Neuronal stem cell (in vitro differentiated cells): ENCODE measurements around the gene SEMA6D.

Experiments used
- DNase-seq: peaks from one replicate; pipeline ENCODE4 v3.0.0-alpha.2; 2013; ENCODE audit warnings: low spot score
- H2AFZ ChIP-seq: one replicate; pipeline ENCODE4 v1.6.1; 2013; ENCODE audit warnings: mild to moderate bottlenecking, low read length, inconsistent platforms
- H2AK5ac ChIP-seq: 2 replicates; pipeline ENCODE4 v1.6.1; 2013; ENCODE audit warnings: low read depth, mild to moderate bottlenecking, inconsistent platforms, low read length, moderate library complexity, mixed read lengths
- H2BK120ac ChIP-seq: 2 replicates; pipeline ENCODE4 v1.6.1; 2013; ENCODE audit warnings: low read depth, mild to moderate bottlenecking, inconsistent platforms, low read length, moderate library complexity, mixed read lengths
- H2BK12ac ChIP-seq: one replicate; pipeline ENCODE4 v1.6.1; 2013; ENCODE audit warnings: low read length, inconsistent platforms
- H2BK15ac ChIP-seq: 2 replicates; pipeline ENCODE4 v1.6.1; 2013; ENCODE audit warnings: mild to moderate bottlenecking, low read length, inconsistent platforms, mixed read lengths
- H2BK5ac ChIP-seq: one replicate; pipeline ENCODE4 v1.6.1; 2013; ENCODE audit warnings: inconsistent platforms, mild to moderate bottlenecking, low read length, moderate library complexity
- H3K14ac ChIP-seq: one replicate; pipeline ENCODE4 v1.6.1; 2013; ENCODE audit warnings: low read length, inconsistent platforms
- H3K18ac ChIP-seq: 2 replicates; pipeline ENCODE4 v1.6.1; 2013; ENCODE audit warnings: low read length, inconsistent platforms
- H3K23ac ChIP-seq: 2 replicates; pipeline ENCODE4 v1.6.1; 2013; ENCODE audit warnings: low read depth, mild to moderate bottlenecking, mixed read lengths, low read length, inconsistent platforms; ENCODE audit not compliant: poor library complexity
- H3K27ac ChIP-seq: replicated peaks from 3 replicates; pipeline ENCODE4 v1.5.1; 2013; ENCODE audit warnings: low read length, inconsistent platforms
- H3K27me3 ChIP-seq, 3 experiments: 2 replicates each; pipeline ENCODE4 v1.6.1; 2013; ENCODE audit warnings: low read length in 3 of 3, mild to moderate bottlenecking in 2 of 3, inconsistent platforms in 1 of 3, low read depth in 1 of 3, mixed read lengths in 1 of 3, moderate library complexity in 1 of 3; ENCODE audit not compliant: control insufficient read depth in 3 of 3, insufficient read depth in 3 of 3
- H3K36me3 ChIP-seq, 2 donors: replicated peaks in 1 of 2; 2 replicates each; pipeline ENCODE4 v1.6.1; 2013; ENCODE audit warnings: low read length in 2 of 2; ENCODE audit not compliant: control insufficient read depth in 2 of 2, insufficient read depth in 2 of 2
- H3K4ac ChIP-seq: 2 replicates; pipeline ENCODE4 v1.6.1; 2013; ENCODE audit warnings: inconsistent platforms, mild to moderate bottlenecking, low read length, moderate library complexity
- H3K4me1 ChIP-seq, 2 donors: 1 replicate in 1 of 2; 2 replicates in 1 of 2; pipeline ENCODE4 v1.6.1; 2013; ENCODE audit warnings: low read length in 2 of 2, low read depth in 1 of 2; ENCODE audit not compliant: control insufficient read depth in 2 of 2, insufficient read depth in 1 of 2
- H3K4me2 ChIP-seq: one replicate; pipeline ENCODE4 v1.6.1; 2013; ENCODE audit warnings: mild to moderate bottlenecking, low read length, inconsistent platforms; ENCODE audit not compliant: insufficient read depth, poor library complexity, severe bottlenecking
- H3K4me3 ChIP-seq, 2 donors: 2 replicates each; pipeline ENCODE4 v1.5.1; 2013; ENCODE audit warnings: low read length in 2 of 2, mild to moderate bottlenecking in 2 of 2, inconsistent platforms in 1 of 2, moderate library complexity in 1 of 2
- H3K79me1 ChIP-seq: one replicate; pipeline ENCODE4 v1.6.1; 2013; ENCODE audit warnings: low read depth, mild to moderate bottlenecking, inconsistent platforms, low read length, moderate library complexity
- H3K9ac ChIP-seq: one replicate; pipeline ENCODE4 v1.6.1; 2013; ENCODE audit warnings: mild to moderate bottlenecking, low read depth, low read length, inconsistent platforms; ENCODE audit not compliant: poor library complexity
- H3K9me3 ChIP-seq, 2 donors: replicated peaks in 1 of 2; 2 replicates each; pipeline versions ENCODE3 to v1.6.1; 2013; ENCODE audit warnings: low read length in 2 of 2, mild to moderate bottlenecking in 2 of 2, inconsistent platforms in 1 of 2, low read depth in 1 of 2, mixed read lengths in 1 of 2, moderate library complexity in 1 of 2; ENCODE audit not compliant: control insufficient read depth in 2 of 2, insufficient read depth in 1 of 2
- H4K8ac ChIP-seq: one replicate; pipeline ENCODE4 v1.6.1; 2013; ENCODE audit warnings: low read depth, mild to moderate bottlenecking, inconsistent platforms, low read length, moderate library complexity
- H4K91ac ChIP-seq: one replicate; pipeline ENCODE4 v1.6.1; 2013; ENCODE audit warnings: low read length, low read depth, mild to moderate bottlenecking, inconsistent platforms; ENCODE audit not compliant: poor library complexity
- WGBS, 2 donors: extraction: QIAGEN DNeasy Blood & Tissue Kit; methylation state at CpG; one replicate each; pipeline ENCODE4 v1.1.7; 2013; ENCODE audit warnings: missing lambda C conversion rate in 2 of 2, mixed read lengths in 1 of 2; ENCODE audit not compliant: insufficient read length in 2 of 2, insufficient replicate concordance in 1 of 2; ENCODE audit errors: extremely low coverage in 2 of 2; 5-methylcytosine and 5-hydroxymethylcytosine counted together

The SEMA6D gene

DNA sequence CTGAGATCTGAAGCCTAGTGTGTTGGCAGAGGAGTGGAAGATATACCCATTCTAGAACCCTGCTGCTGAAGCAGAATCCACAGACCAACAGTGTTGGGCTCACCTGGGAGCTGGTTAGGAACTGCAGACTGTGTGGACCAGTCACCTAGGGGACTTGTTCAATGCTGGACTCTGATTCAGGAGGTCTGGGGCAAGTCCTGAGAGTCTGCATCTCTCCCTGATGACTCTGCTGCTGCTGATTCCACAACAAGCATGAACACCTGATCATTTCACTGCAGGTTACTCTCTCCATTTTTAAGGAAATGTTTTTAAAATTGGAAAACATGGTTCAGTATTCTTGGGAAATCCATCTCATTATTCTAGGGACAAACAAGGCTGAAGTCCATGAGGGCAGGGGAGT, 84.9 kb downstream of the SEMA6D start:
- Histone ChIP-seq H3K23ac (no peak overlapping the region), H3K9ac (no peak overlapping the region), H3K79me1 (no peaks in the 10 kb centered on the region), H3K4me1 (no peaks in the 10 kb centered on the region), H3K4me3 (no peak overlapping the region), H2BK15ac (no peak overlapping the region), H3K14ac (no peak overlapping the region), H3K18ac (no peak overlapping the region), H3K4ac (no peak overlapping the region), H3K4me2 (no peak overlapping the region), H4K91ac (no peak overlapping the region), H3K36me3 (no peaks in the 10 kb centered on the region), H2BK5ac (no peak overlapping the region), H2AK5ac (no peak overlapping the region), H2AFZ (no peak overlapping the region), H2BK12ac (no peak overlapping the region), H4K8ac (no peak overlapping the region), H3K27me3 (no peaks in the 10 kb centered on the region), H3K27ac (no peak overlapping the region), H2BK120ac (no peak overlapping the region), H3K9me3 (no peaks in the 10 kb centered on the region)
- no peak for DNase-seq

GRCh38 chr15:47803767-47804166, 86.5 kb downstream of the SEMA6D start:
- Histone ChIP-seq H2AK5ac (no peak overlapping the region), H3K14ac (no peak overlapping the region), H4K8ac (no peak overlapping the region), H2BK5ac (no peak overlapping the region), H3K9me3 (no peaks in the 10 kb centered on the region), H4K91ac (no peak overlapping the region), H3K9ac (no peak overlapping the region), H3K4me3 (no peak overlapping the region), H3K4me1 (no peaks in the 10 kb centered on the region), H3K27me3 (no peaks in the 10 kb centered on the region), H3K18ac (no peak overlapping the region), H3K4me2 (no peak overlapping the region), H3K23ac (no peak overlapping the region), H2BK120ac (no peak overlapping the region), H3K4ac (no peak overlapping the region), H3K36me3 (no peaks in the 10 kb centered on the region), H2AFZ (no peak overlapping the region), H3K27ac (no peak overlapping the region), H3K79me1 (no peaks in the 10 kb centered on the region), H2BK12ac (no peak overlapping the region), H2BK15ac (no peak overlapping the region)
- WGBS, 2 donors = no CpG with 5 or more reads among the region's 2 CpGs
- no peak for DNase-seq

- Histone ChIP-seq H3K79me1 (no peaks in the 10 kb centered on the region), H3K4me1 (no peaks in the 10 kb centered on the region), H3K9me3 (no peaks in the 10 kb centered on the region), H3K4ac (no peak overlapping the region), H3K4me2 (no peak overlapping the region), H4K8ac (no peak overlapping the region), H2BK15ac (no peak overlapping the region), H3K27me3 (no peaks in the 10 kb centered on the region), H3K23ac (no peak overlapping the region), H3K18ac (no peak overlapping the region), H2AFZ (no peak overlapping the region), H2AK5ac (no peak overlapping the region), H4K91ac (no peak overlapping the region), H3K36me3 (no peaks in the 10 kb centered on the region), H2BK5ac (no peak overlapping the region), H3K4me3 (no peak overlapping the region), H3K14ac (no peak overlapping the region), H3K27ac (no peak overlapping the region), H3K9ac (no peak overlapping the region), H2BK12ac (no peak overlapping the region), H2BK120ac (no peak overlapping the region)
- no peak for DNase-seq
- WGBS, 2 donors = no CpG with 5 or more reads among the region's 6 CpGs
Measured at GRCh38 chr15:47804733-47805132, 87.4 kb downstream of the SEMA6D start.

DNA sequence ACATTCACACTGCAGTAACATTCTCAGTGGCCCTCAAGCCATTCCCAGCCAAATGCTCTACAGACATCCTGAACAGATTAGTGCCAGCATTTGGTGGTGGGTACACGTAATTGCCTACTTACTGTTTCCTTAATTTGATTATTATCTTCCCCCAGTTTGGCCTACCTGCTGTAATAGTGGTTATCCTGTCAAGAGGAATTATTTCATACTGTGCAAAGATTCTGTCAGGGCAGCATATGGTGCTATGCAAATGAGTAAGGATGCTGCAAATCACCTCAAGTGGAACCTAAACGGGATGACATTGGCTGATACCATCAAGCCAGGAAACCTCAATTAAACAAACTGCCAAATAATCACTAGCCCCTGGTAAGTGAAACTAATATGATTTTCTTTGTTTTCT, 88.7 kb downstream of the SEMA6D start:
- no peak overlapping the region for H3K23ac ChIP-seq
- H3K27ac ChIP-seq = no peak overlapping the region
- H3K4me3 ChIP-seq = no peak overlapping the region
- no peak overlapping the region for H2AFZ ChIP-seq
- H3K9me3 ChIP-seq = no peaks in the 10 kb centered on the region
- no peak overlapping the region for H2BK5ac ChIP-seq
- no CpG with 5 or more reads among the region's 2 CpGs for WGBS, 2 donors
- H3K14ac ChIP-seq = no peak overlapping the region
- no peak overlapping the region for H4K8ac ChIP-seq
- H2BK120ac ChIP-seq = no peak overlapping the region
- H3K9ac ChIP-seq = no peak overlapping the region
- H3K27me3 ChIP-seq = no peaks in the 10 kb centered on the region
- H3K18ac ChIP-seq = no peak overlapping the region
- no peak overlapping the region for H4K91ac ChIP-seq
- H3K4me2 ChIP-seq = no peak overlapping the region
- no peak overlapping the region for H2BK15ac ChIP-seq
- no peak overlapping the region for H2AK5ac ChIP-seq
- no peak overlapping the region for H3K4ac ChIP-seq
- DNase-seq = no peak
- H3K36me3 ChIP-seq = no peaks in the 10 kb centered on the region
- no peaks in the 10 kb centered on the region for H3K79me1 ChIP-seq
- no peaks in the 10 kb centered on the region for H3K4me1 ChIP-seq
- H2BK12ac ChIP-seq = no peak overlapping the region
